Fibroblast of lung (primary cell): ENCODE data around the gene CDH15.

Source experiments
- EZH2 ChIP-seq: IDR thresholded peaks from 2 replicates; pipeline ENCODE4 v1.5.1; 2012; ENCODE audit warnings: low read length, control low read depth, mild to moderate bottlenecking; ENCODE audit errors: missing control alignments
- TF ChIP-seq, protein P1 (sequence below), 2 donors: IDR thresholded peaks in 1 of 2; conservative IDR thresholded peaks in 1 of 2; 1 replicate in 1 of 2; 2 replicates in 1 of 2; pipeline ENCODE4 v1.5.1; 2011 to 2012; ENCODE audit warnings: low read length in 2 of 2, control low read depth in 1 of 2, inconsistent platforms in 1 of 2, low read depth in 1 of 2, mild to moderate bottlenecking in 1 of 2

DNA sequence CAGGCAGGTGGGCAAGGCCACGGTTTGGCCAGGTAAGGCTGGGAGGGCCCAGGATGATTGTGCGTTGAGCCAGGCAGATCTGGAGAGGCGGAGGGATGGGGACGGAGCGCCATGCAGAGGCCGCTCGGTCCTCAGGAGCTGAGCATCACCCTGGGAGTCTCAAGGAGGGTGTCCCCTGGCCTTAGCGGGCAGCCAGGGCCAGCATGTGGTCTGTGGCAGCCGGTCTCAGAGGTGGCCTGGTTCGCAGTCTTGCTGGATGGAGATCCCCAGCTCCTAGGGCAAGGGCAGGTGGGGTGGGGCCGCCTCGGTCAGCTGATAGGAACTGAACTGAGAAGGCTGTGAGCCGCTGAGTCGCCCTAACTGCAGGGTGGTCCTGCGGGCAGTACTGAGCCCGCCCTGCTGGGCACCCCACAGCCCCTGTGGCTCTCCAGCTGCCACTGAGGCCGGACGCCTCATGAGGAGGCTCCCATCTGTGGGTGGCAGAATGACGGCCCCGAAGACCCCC is 11.6 kb upstream of the CDH15 start:
- no peak for TF ChIP-seq EZH2
- TF ChIP-seq, protein P1, sequence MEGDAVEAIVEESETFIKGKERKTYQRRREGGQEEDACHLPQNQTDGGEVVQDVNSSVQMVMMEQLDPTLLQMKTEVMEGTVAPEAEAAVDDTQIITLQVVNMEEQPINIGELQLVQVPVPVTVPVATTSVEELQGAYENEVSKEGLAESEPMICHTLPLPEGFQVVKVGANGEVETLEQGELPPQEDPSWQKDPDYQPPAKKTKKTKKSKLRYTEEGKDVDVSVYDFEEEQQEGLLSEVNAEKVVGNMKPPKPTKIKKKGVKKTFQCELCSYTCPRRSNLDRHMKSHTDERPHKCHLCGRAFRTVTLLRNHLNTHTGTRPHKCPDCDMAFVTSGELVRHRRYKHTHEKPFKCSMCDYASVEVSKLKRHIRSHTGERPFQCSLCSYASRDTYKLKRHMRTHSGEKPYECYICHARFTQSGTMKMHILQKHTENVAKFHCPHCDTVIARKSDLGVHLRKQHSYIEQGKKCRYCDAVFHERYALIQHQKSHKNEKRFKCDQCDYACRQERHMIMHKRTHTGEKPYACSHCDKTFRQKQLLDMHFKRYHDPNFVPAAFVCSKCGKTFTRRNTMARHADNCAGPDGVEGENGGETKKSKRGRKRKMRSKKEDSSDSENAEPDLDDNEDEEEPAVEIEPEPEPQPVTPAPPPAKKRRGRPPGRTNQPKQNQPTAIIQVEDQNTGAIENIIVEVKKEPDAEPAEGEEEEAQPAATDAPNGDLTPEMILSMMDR (conservative IDR thresholded peaks at IDR 0.05 in 1 of 2, IDR thresholded peaks at IDR 0.05 in 1 of 2; ENCODE audit: low read depth in 1 of 2, low read length in 2 of 2): no peak
